HEK293 (cell line): ENCODE measurements around the gene C9orf57.

Source experiments
- ZBTB1 ChIP-seq: fragments of 450-650 bp; formaldehyde crosslinking; IDR thresholded peaks from 2 replicates; pipeline ENCODE4 v1.5.1; 2016; ENCODE audit warnings: missing biosample characterization, missing genetic modification characterization
- ZBTB20 ChIP-seq: fragments of 450-650 bp; formaldehyde crosslinking; IDR thresholded peaks from 2 replicates; pipeline ENCODE4 v1.5.1; 2016; ENCODE audit warnings: missing biosample characterization, missing genetic modification characterization
- ZNF16 ChIP-seq: fragments of 450-650 bp; formaldehyde crosslinking; IDR thresholded peaks from 2 replicates; pipeline ENCODE4 v1.5.1; 2016; ENCODE audit warnings: low read depth, missing biosample characterization, missing genetic modification characterization
- ZNF274 ChIP-seq, 2 experiments: fragments of 200-500 bp in 1 of 2; fragments of 450-650 bp in 1 of 2; sonication (Bioruptor generic) in 1 of 2; formaldehyde crosslinking in 1 of 2; IDR thresholded peaks; 2 replicates each; pipeline versions ENCODE4 v1.5.1 to v1.6.1; 2014 to 2016; ENCODE audit warnings: borderline replicate concordance in 1 of 2, inconsistent platforms in 1 of 2, low read length in 1 of 2, missing biosample characterization in 1 of 2, missing genetic modification characterization in 1 of 2
- ZNF311 ChIP-seq: fragments of 450-650 bp; formaldehyde crosslinking; IDR thresholded peaks from 2 replicates; pipeline ENCODE4 v1.5.1; 2017; ENCODE audit warnings: missing biosample characterization, missing genetic modification characterization, borderline replicate concordance
- ZNF623 ChIP-seq: fragments of 450-650 bp; formaldehyde crosslinking; IDR thresholded peaks from 2 replicates; pipeline ENCODE4 v1.5.1; 2016; ENCODE audit warnings: missing biosample characterization, missing genetic modification characterization
- TF ChIP-seq, protein P1 (sequence below): fragments of 450-650 bp; formaldehyde crosslinking; IDR thresholded peaks from 2 replicates; pipeline ENCODE4 v1.5.1; 2016; ENCODE audit warnings: missing biosample characterization, missing genetic modification characterization
- TF ChIP-seq, protein P2 (sequence below): fragments of 450-650 bp; formaldehyde crosslinking; IDR thresholded peaks from 2 replicates; pipeline ENCODE4 v1.5.1; 2016; ENCODE audit warnings: missing biosample characterization, missing genetic modification characterization
- TF ChIP-seq, protein P3 (sequence below): fragments of 450-650 bp; formaldehyde crosslinking; IDR thresholded peaks from 2 replicates; pipeline ENCODE4 v1.5.1; 2016; ENCODE audit warnings: missing biosample characterization, missing genetic modification characterization

DNA sequence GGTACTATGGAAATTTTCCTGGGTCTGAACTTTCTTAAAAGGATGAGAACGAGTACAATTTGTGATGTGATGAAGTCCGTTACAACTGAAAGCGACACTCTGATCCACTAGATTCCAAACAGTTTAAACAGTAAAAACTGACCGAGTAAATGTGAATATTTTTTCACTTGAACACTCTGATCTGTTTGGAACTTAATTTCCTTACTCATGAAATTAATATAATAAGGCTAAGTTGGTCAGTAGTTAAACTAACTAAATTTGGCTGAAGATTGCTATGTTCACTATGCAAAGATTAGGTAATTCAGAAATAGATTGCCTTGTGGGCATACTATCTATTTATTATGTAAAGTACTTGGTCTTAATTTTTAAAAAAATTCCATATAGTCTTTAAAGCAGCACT is at the start of gene C9orf57:
- TF ChIP-seq ZBTB1 (tag by site-specific recombination) (no peak), ZBTB20 (no peak), ZNF16 (tag by site-specific recombination) (no peak), ZNF623 (tag by site-specific recombination) (no peak), ZNF311 (no peak), ZNF274 (IDR thresholded peaks at IDR 0.05; ENCODE audit: low read length) (no peak), ZNF274 (tag by site-specific recombination; IDR thresholded peaks at IDR 0.05; ENCODE audit: borderline replicate concordance) (no peak)
- TF ChIP-seq, protein P1, sequence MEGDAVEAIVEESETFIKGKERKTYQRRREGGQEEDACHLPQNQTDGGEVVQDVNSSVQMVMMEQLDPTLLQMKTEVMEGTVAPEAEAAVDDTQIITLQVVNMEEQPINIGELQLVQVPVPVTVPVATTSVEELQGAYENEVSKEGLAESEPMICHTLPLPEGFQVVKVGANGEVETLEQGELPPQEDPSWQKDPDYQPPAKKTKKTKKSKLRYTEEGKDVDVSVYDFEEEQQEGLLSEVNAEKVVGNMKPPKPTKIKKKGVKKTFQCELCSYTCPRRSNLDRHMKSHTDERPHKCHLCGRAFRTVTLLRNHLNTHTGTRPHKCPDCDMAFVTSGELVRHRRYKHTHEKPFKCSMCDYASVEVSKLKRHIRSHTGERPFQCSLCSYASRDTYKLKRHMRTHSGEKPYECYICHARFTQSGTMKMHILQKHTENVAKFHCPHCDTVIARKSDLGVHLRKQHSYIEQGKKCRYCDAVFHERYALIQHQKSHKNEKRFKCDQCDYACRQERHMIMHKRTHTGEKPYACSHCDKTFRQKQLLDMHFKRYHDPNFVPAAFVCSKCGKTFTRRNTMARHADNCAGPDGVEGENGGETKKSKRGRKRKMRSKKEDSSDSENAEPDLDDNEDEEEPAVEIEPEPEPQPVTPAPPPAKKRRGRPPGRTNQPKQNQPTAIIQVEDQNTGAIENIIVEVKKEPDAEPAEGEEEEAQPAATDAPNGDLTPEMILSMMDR (tag by site-specific recombination), result no peak
- TF ChIP-seq, protein P2, sequence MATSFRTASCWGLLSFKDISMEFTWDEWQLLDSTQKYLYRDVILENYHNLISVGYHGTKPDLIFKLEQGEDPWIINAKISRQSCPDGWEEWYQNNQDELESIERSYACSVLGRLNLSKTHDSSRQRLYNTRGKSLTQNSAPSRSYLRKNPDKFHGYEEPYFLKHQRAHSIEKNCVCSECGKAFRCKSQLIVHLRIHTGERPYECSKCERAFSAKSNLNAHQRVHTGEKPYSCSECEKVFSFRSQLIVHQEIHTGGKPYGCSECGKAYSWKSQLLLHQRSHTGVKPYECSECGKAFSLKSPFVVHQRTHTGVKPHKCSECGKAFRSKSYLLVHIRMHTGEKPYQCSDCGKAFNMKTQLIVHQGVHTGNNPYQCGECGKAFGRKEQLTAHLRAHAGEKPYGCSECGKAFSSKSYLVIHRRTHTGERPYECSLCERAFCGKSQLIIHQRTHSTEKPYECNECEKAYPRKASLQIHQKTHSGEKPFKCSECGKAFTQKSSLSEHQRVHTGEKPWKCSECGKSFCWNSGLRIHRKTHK (tag by site-specific recombination), result no peak
- TF ChIP-seq, protein P3, sequence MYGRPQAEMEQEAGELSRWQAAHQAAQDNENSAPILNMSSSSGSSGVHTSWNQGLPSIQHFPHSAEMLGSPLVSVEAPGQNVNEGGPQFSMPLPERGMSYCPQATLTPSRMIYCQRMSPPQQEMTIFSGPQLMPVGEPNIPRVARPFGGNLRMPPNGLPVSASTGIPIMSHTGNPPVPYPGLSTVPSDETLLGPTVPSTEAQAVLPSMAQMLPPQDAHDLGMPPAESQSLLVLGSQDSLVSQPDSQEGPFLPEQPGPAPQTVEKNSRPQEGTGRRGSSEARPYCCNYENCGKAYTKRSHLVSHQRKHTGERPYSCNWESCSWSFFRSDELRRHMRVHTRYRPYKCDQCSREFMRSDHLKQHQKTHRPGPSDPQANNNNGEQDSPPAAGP (tag by site-specific recombination), result no peak
